ENCODE data around the gene CREG2. TPM values are rescaled to one million over a fixed set of nuclear protein-coding genes. Genes with fewer than 3 reads are reported as not detected.
A peak's percentile ranks its signal among the peaks of the same experiment; 100 is the strongest.

The CREG2 gene
- polyA plus RNA-seq (2011; rRNA removed) (not detected in 2 replicates), polyA minus RNA-seq (2011; rRNA and poly(A)+ RNA removed) (not detected in 2 replicates)

GRCh38 chr2:101387151-101387834 is at the start of gene CREG2:
TSS of gene CREG2 (minus strand) at chr2:101387503. CDS start at chr2:101387457, 46 bp downstream.
- H3K27me3 ChIP-seq (ENCODE audit: control insufficient read depth, insufficient read depth, low read length) = peaks cover 12% of the 10 kb centered on the region
- no peak for DNase-seq (ENCODE audit: low read depth)
- peak; percentile 34 for TF ChIP-seq CTCF (IDR thresholded peaks at IDR 0.05; ENCODE audit: insufficient read depth, low read depth, low read length)
- peak within 1 kb of the TSS; percentile 39 for H3K4me3 ChIP-seq (ENCODE audit: low read depth, low read length)
- POLR2A ChIA-PET = interaction anchor here (0.6 kb wide), 1 partner anchor 392 kb away, joined by 14 read pairs; no protein-coding TSS in a partner anchor
- no peaks in the 10 kb centered on the region for H3K36me3 ChIP-seq (ENCODE audit: control insufficient read depth, insufficient read depth, low read length)
- CTCF ChIA-PET = interaction anchor here (1.0 to 3.0 kb wide), 6 partner anchors 12 to 131 kb away, joined by 3 to 17 read pairs (median 4); no protein-coding TSS in a partner anchor

- Histone ChIP-seq H3K4me3 (ENCODE audit: low read depth, low read length) (no peak overlapping the region), H3K27me3 (ENCODE audit: control insufficient read depth, insufficient read depth, low read length) (no peaks in the 10 kb centered on the region), H3K36me3 (ENCODE audit: control insufficient read depth, insufficient read depth, low read length) (no peaks in the 10 kb centered on the region)
- DNase-seq (ENCODE audit: low read depth) = no peak
- CTCF ChIA-PET = interaction anchor here (0.6 to 2.3 kb wide), 3 partner anchors 12 to 599 kb away, joined by 3 to 6 read pairs (median 4); no protein-coding TSS in a partner anchor
- POLR2A ChIA-PET = interaction anchor here (0.5 kb wide), 1 partner anchor 328 kb away, joined by 3 read pairs; no protein-coding TSS in a partner anchor
- no peak for TF ChIP-seq CTCF (IDR thresholded peaks at IDR 0.05; ENCODE audit: insufficient read depth, low read depth, low read length)
Observed at GRCh38 chr2:101435001-101435862, 47.9 kb upstream of the CREG2 start.

GRCh38 chr2:101433465-101433864 is 46.2 kb upstream of the CREG2 start:
- POLR2A ChIA-PET = no interaction called here

GRCh38 chr2:101432411-101433181 is 45.3 kb upstream of the CREG2 start:
- Histone ChIP-seq H3K4me3 (ENCODE audit: low read depth, low read length) (no peak overlapping the region), H3K27me3 (ENCODE audit: control insufficient read depth, insufficient read depth, low read length) (no peaks in the 10 kb centered on the region), H3K36me3 (ENCODE audit: control insufficient read depth, insufficient read depth, low read length) (no peaks in the 10 kb centered on the region)
- ChIA-PET CTCF (interaction anchor here (1.2 to 1.5 kb wide), 2 partner anchors 11 to 14 kb away, joined by 3 read pairs; no protein-coding TSS in a partner anchor), POLR2A (no interaction called here)
- no peak for TF ChIP-seq CTCF (IDR thresholded peaks at IDR 0.05; ENCODE audit: insufficient read depth, low read depth, low read length)
- DNase-seq (ENCODE audit: low read depth) = no peak

More at GRCh38 chr2:101433465-101433864, 46.2 kb upstream of the CREG2 start:
- CTCF ChIA-PET = interaction anchor here (1.2 to 1.5 kb wide), 3 partner anchors 12 to 398 kb away, joined by 3 to 4 read pairs (median 3); no protein-coding TSS in a partner anchor
- no peak for TF ChIP-seq CTCF (IDR thresholded peaks at IDR 0.05; ENCODE audit: insufficient read depth, low read depth, low read length)
- Histone ChIP-seq H3K27me3 (ENCODE audit: control insufficient read depth, insufficient read depth, low read length) (no peaks in the 10 kb centered on the region), H3K36me3 (ENCODE audit: control insufficient read depth, insufficient read depth, low read length) (no peaks in the 10 kb centered on the region), H3K4me3 (ENCODE audit: low read depth, low read length) (no peak overlapping the region)
- no peak for DNase-seq (ENCODE audit: low read depth)

Data from BJ (cell line).